ENCODE measurements around the gene PYCARD.

DNA sequence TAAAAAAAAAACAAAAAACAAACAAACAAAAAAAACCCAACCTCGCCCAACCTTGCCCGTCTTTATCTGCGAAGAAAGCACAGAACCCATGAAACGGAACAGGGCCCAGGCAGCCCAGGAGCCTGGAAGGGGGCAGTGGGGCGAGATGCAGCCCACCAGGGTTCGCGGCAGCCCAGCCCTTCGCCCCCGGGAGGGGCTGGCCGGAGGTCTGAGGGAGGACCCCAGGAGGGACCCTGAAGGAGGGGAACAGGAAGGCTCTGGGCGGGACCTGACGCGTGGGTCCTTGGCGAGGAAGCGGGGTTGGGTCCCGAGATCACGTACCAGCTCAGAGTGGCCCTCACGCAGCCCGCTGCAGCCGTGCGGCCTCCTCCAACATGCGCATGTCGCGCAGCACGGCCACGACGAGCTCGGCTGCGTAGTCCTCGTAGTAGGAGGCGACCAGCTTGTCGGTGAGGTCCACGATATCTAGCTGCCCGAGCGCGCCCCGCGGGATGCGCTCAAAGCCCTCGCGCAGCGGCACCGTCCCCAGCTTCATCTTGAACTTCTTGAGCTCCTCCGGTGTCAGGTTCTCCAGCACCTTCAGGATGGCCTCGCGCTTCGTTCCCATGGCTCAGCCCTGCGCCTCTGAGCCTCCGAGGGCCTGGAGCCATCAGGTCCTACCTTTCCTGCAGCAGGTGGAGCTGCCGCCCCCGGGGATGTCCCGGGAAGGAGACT, 14.0 kb upstream of the PYCARD start, which contains the start of gene PYDC1:
- TF ChIP-seq, protein P1, sequence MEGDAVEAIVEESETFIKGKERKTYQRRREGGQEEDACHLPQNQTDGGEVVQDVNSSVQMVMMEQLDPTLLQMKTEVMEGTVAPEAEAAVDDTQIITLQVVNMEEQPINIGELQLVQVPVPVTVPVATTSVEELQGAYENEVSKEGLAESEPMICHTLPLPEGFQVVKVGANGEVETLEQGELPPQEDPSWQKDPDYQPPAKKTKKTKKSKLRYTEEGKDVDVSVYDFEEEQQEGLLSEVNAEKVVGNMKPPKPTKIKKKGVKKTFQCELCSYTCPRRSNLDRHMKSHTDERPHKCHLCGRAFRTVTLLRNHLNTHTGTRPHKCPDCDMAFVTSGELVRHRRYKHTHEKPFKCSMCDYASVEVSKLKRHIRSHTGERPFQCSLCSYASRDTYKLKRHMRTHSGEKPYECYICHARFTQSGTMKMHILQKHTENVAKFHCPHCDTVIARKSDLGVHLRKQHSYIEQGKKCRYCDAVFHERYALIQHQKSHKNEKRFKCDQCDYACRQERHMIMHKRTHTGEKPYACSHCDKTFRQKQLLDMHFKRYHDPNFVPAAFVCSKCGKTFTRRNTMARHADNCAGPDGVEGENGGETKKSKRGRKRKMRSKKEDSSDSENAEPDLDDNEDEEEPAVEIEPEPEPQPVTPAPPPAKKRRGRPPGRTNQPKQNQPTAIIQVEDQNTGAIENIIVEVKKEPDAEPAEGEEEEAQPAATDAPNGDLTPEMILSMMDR (IDR thresholded peaks at IDR 0.05): no peak
- no peak for TF ChIP-seq POLR2AphosphoS5 (IDR thresholded peaks at IDR 0.05; ENCODE audit: low read depth, low read length)

Data from Panc1 (cell line).